Glomerular visceral epithelial cell (primary cell): ENCODE data around the gene ARPC1A.

ENCODE experiments used
- DNase-seq: peaks from one replicate; pipeline ENCODE4 v3.0.0-alpha.2; 2016; ENCODE audit errors: extremely low spot score

The ARPC1A gene

DNA sequence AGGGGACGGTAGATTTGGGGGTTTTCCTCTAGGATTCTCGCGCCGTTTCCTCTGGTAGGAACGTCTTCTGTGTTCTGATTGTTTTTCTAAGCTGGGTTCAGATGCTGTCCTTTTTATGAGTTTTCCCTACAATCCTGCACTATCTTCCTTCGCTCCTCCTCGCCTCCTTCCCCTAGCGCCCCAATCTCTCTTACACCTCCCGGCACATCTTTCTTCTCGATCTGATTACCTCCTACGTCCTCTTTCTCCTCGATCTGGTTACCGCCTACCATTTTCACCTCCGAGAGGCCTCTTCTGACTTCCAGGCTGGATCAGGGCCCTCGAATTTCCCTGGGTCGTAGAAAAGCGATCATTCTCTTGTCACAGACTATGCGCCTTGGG, 83.5 kb downstream of the ARPC1A start:
- no peak for DNase-seq

DNA sequence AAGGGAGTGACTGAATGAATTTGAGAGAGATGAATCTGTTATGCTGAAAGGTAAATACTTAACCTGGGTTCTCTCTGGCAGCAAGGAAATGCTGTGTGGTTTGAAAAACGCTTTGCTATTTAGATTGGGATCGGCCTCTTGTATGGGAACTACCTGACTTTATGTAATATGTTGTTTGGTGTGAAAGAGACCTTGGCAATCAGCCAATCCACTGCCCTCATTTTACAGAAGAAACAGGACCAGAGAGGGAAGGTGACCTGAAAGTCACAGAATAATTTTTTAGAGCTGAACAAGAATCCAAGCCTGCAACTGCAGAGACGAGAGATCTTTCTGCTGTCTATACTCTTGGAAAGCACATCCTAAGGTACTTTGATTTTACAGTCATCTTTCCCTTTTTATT, 84.1 kb downstream of the ARPC1A start:
- DNase-seq: no peak

DNA sequence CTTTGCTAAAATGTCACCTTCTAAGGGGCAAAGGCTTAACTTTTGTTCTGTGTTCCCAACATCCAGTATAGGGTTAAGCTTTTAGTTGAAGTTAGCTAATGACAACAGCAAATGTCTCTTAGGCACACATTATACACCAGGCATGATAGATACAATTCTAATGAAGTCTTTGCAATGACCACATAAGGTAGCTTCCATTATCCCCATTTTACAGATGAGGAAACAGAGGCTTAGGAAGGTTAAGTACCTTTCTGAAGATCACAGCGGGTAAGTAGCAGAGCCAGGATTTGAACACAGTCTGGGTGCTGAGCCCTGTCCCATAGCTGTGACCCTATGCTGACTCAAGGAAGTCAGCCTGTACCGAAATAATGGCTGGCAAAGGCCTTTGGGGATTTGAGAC, 84.9 kb downstream of the ARPC1A start:
- DNase-seq: no peak

DNA sequence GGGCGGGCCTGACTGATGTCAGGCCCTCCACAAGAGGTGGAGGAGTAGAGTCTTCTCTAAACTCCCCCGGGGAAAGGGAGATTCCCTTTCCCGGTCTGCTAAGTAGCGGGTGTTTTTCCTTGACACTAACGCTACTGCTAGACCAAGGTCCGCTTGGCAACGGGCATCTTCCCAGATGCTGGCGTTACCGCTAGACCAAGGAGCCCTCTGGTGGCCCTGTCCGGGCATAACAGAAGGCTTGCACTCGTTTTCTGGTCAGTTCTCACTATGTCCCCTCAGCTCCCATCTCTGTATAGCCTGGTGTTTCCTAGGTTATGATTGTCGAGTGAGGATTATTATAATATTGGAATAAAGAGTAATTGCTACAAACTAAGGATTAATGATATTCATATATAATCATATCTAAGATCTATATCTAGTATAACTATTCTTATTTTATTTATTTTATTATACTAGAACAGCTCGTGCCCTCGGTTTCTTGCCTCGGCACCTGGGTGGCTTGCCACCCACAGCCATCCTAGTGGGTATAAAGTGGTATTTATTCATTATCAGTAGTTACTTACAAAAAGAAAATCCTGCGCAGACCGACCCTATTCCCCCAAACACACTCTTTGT, 89.9 kb downstream of the ARPC1A start:
- DNase-seq: peak; percentile 53
